CD14-positive monocyte (primary cell): ENCODE results near the gene C5orf34. TPM values are rescaled to one million over a fixed set of nuclear protein-coding genes. Genes with fewer than 3 reads are reported as not detected.

Experiments used
- DNase-seq, 3 donors: peaks; one replicate each; pipeline ENCODE4 v3.0.0-alpha.2; 2011 to 2022
- H2AFZ ChIP-seq: 2 replicates; pipeline ENCODE4 v1.6.0; 2012; ENCODE audit warnings: mild to moderate bottlenecking, low read depth, low read length, inconsistent platforms; ENCODE audit not compliant: insufficient read depth, poor library complexity, severe bottlenecking
- H3K27ac ChIP-seq, 2 donors: 1 replicate in 1 of 2; 2 replicates in 1 of 2; pipeline ENCODE4 v1.5.1; 2012 to 2013; ENCODE audit warnings: low read length in 2 of 2, control low read depth in 1 of 2, inconsistent platforms in 1 of 2, low read depth in 1 of 2, mild to moderate bottlenecking in 1 of 2
- H3K27me3 ChIP-seq, 2 donors: one replicate each; pipeline versions ENCODE4 v1.6.0 to v1.6.1; 2011 to 2013; ENCODE audit warnings: low read length in 2 of 2; ENCODE audit not compliant: control insufficient read depth in 2 of 2, insufficient read depth in 2 of 2
- H3K36me3 ChIP-seq, 2 donors: replicated peaks in 1 of 2; 1 replicate in 1 of 2; 2 replicates in 1 of 2; pipeline versions ENCODE4 v1.5.1 to v1.6.1; 2012 to 2013; ENCODE audit warnings: low read length in 2 of 2, control low read depth in 1 of 2, inconsistent platforms in 1 of 2, mild to moderate bottlenecking in 1 of 2; ENCODE audit not compliant: insufficient read depth in 2 of 2, control insufficient read depth in 1 of 2
- H3K4me1 ChIP-seq, 2 donors: 1 replicate in 1 of 2; 2 replicates in 1 of 2; pipeline versions ENCODE4 v1.5.1 to v1.6.1; 2012 to 2013; ENCODE audit warnings: low read length in 2 of 2, control low read depth in 1 of 2, inconsistent platforms in 1 of 2, mild to moderate bottlenecking in 1 of 2, moderate library complexity in 1 of 2; ENCODE audit not compliant: insufficient read depth in 2 of 2, control insufficient read depth in 1 of 2
- H3K4me2 ChIP-seq: replicated peaks from 2 replicates; pipeline ENCODE3; 2012; ENCODE audit warnings: low read length, moderate library complexity, mild to moderate bottlenecking; ENCODE audit not compliant: poor library complexity, severe bottlenecking; ENCODE audit errors: extremely low read depth
- H3K4me3 ChIP-seq, 3 experiments: fragments of 200-600 bp in 1 of 3; sonication (generic) in 1 of 3; replicated peaks in 1 of 3; 1 replicate in 2 of 3; 2 replicates in 1 of 3; pipeline ENCODE4 v1.5.1; 2011 to 2013; ENCODE audit warnings: low read length in 3 of 3, mild to moderate bottlenecking in 3 of 3, control low read depth in 2 of 3, low read depth in 2 of 3, inconsistent platforms in 1 of 3, moderate library complexity in 1 of 3
- H3K79me2 ChIP-seq: 2 replicates; pipeline ENCODE4 v1.6.0; 2012; ENCODE audit warnings: mild to moderate bottlenecking, control low read depth, inconsistent platforms, low read length, moderate library complexity; ENCODE audit not compliant: insufficient read depth
- H3K9ac ChIP-seq: 2 replicates; pipeline ENCODE4 v1.6.0; 2017; ENCODE audit warnings: low read length, mild to moderate bottlenecking; ENCODE audit not compliant: insufficient read depth, poor library complexity, severe bottlenecking
- H3K9me3 ChIP-seq, 2 donors: replicated peaks in 1 of 2; 1 replicate in 1 of 2; 2 replicates in 1 of 2; pipeline versions ENCODE4 v1.5.1 to v1.6.1; 2012 to 2013; ENCODE audit warnings: low read length in 2 of 2, control low read depth in 1 of 2; ENCODE audit not compliant: control insufficient read depth in 1 of 2, insufficient read depth in 1 of 2
- H4K20me1 ChIP-seq: 2 replicates; pipeline ENCODE4 v1.6.0; 2012; ENCODE audit warnings: mild to moderate bottlenecking, low read length, control low read depth, moderate library complexity; ENCODE audit not compliant: insufficient read depth
- H3K27ac Mint-ChIP-seq, 7 donors: one replicate each; pipeline ENCODE4 v1.8.0; 2020; ENCODE audit warnings: mild to moderate bottlenecking in 7 of 7, mixed read lengths in 7 of 7, moderate library complexity in 6 of 7, inconsistent platforms in 2 of 7
- H3K27me3 Mint-ChIP-seq, 3 donors: one replicate each; pipeline ENCODE4 v1.8.0; 2021 to 2022; ENCODE audit warnings: low read depth in 3 of 3, mild to moderate bottlenecking in 3 of 3, mixed read lengths in 3 of 3, moderate library complexity in 3 of 3, inconsistent platforms in 1 of 3
- H3K36me3 Mint-ChIP-seq, 2 donors: one replicate each; pipeline ENCODE4 v1.8.0; 2020; ENCODE audit warnings: mixed read lengths in 2 of 2, inconsistent platforms in 1 of 2, mild to moderate bottlenecking in 1 of 2
- H3K4me1 Mint-ChIP-seq: one replicate; pipeline ENCODE4 v1.8.0; 2020; ENCODE audit warnings: mild to moderate bottlenecking, mixed read lengths
- H3K4me3 Mint-ChIP-seq, 2 donors: one replicate each; pipeline ENCODE4 v1.8.0; 2020; ENCODE audit warnings: mild to moderate bottlenecking in 2 of 2, mixed read lengths in 2 of 2, moderate library complexity in 1 of 2
- H3K9me3 Mint-ChIP-seq, 7 donors: one replicate each; pipeline ENCODE4 v1.8.0; 2020 to 2022; ENCODE audit warnings: mixed read lengths in 7 of 7, mild to moderate bottlenecking in 6 of 7, moderate library complexity in 6 of 7, inconsistent platforms in 2 of 7
- WGBS: methylation state at CpG from one replicate; pipeline ENCODE4 v1.1.5; 2013; ENCODE audit warnings: missing lambda C conversion rate; ENCODE audit not compliant: insufficient coverage; 5-methylcytosine and 5-hydroxymethylcytosine counted together
- intact Hi-C, 2 donors: fragments of 100-400 bp; cut with micrococcal nuclease; formaldehyde crosslinking; loops; one replicate each; pipeline versions ENCODE4 v1.15.0 to v1.15.1; 2023
- polyA plus RNA-seq, 3 donors: library from polyadenylated mRNA; depleted of rRNA in 1 of 3; unstranded in 2 of 3; stranded (reverse) in 1 of 3; fragments of 300-500 nt in 2 of 3; fragments of >200 nt in 1 of 3; fragmentation: Illumina TruSeq in 2 of 3; gene quantifications; 1 replicate in 2 of 3; 2 replicates in 1 of 3; pipeline ENCODE4 v1.2.3, GENCODE V29; 2012 to 2021
- TF ChIP-seq, protein P1 (sequence below): fragments of 200-600 bp; IDR thresholded peaks from one replicate; pipeline ENCODE4 v1.8.0; 2022; ENCODE audit warnings: antibody characterized with exemption, mild to moderate bottlenecking

The C5orf34 gene
- polyA plus RNA-seq, 3 donors = 0.17 to 0.59 (median 0.29) TPM

GRCh38 chr5:43483298-43484105 lies 31.4 kb downstream of the C5orf34 start, which contains the start of gene TMEM267:
TMEM267 (minus strand) TSS chr5:43483865; CDS start chr5:43453969, 29,896 bp downstream.
- TF ChIP-seq, protein P1, sequence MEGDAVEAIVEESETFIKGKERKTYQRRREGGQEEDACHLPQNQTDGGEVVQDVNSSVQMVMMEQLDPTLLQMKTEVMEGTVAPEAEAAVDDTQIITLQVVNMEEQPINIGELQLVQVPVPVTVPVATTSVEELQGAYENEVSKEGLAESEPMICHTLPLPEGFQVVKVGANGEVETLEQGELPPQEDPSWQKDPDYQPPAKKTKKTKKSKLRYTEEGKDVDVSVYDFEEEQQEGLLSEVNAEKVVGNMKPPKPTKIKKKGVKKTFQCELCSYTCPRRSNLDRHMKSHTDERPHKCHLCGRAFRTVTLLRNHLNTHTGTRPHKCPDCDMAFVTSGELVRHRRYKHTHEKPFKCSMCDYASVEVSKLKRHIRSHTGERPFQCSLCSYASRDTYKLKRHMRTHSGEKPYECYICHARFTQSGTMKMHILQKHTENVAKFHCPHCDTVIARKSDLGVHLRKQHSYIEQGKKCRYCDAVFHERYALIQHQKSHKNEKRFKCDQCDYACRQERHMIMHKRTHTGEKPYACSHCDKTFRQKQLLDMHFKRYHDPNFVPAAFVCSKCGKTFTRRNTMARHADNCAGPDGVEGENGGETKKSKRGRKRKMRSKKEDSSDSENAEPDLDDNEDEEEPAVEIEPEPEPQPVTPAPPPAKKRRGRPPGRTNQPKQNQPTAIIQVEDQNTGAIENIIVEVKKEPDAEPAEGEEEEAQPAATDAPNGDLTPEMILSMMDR = no peak
- Mint-ChIP-seq H3K36me3 (peaks cover 4 to 9% of the 10 kb centered on the region in 2 donors), H3K4me3 (peak within 1 kb of the TSS; percentile 97 to 98), H3K9me3 (peaks cover 0 to 2% (median 0%) of the 10 kb centered on the region in 7 donors), H3K27ac (peak within 1 kb of the TSS; percentile 95 to 100 (median 99)), H3K4me1 (peaks cover 27% of the 10 kb centered on the region), H3K27me3 (peaks cover 0 to 2% (median 0%) of the 10 kb centered on the region in 3 donors)
- H3K4me1 ChIP-seq = peaks cover 17 to 27% of the 10 kb centered on the region in 2 donors
- H3K4me2 ChIP-seq = peak within 1 kb of the TSS; percentile 83
- H3K27me3 ChIP-seq = no peaks in the 10 kb centered on the region
- intact Hi-C loops = loop anchor here (5.0 to 10.0 kb wide), 3 partner anchors 74 to 416 kb away; partner anchors contain the start of genes HMGCS1 (in 1 of the 2) and PAIP1 (in 1 of the 2)
- H3K27ac ChIP-seq = peak within 1 kb of the TSS; percentile 89 to 97
- no peaks in the 10 kb centered on the region for H4K20me1 ChIP-seq
- H3K79me2 ChIP-seq = peaks cover 22% of the 10 kb centered on the region
- DNase-seq = peak; percentile 80 to 87 (median 85)
- peak within 1 kb of the TSS; percentile 92 for H3K9ac ChIP-seq
- H3K4me3 ChIP-seq = peak within 1 kb of the TSS; percentile 57 to 83 (median 62)
- peak within 1 kb of the TSS; percentile 85 for H2AFZ ChIP-seq
- 0% methylated on average over 62 of the region's 62 CpGs for WGBS
- no peaks in the 10 kb centered on the region for H3K9me3 ChIP-seq
- peaks cover 3 to 4% of the 10 kb centered on the region in 2 donors for H3K36me3 ChIP-seq

DNA sequence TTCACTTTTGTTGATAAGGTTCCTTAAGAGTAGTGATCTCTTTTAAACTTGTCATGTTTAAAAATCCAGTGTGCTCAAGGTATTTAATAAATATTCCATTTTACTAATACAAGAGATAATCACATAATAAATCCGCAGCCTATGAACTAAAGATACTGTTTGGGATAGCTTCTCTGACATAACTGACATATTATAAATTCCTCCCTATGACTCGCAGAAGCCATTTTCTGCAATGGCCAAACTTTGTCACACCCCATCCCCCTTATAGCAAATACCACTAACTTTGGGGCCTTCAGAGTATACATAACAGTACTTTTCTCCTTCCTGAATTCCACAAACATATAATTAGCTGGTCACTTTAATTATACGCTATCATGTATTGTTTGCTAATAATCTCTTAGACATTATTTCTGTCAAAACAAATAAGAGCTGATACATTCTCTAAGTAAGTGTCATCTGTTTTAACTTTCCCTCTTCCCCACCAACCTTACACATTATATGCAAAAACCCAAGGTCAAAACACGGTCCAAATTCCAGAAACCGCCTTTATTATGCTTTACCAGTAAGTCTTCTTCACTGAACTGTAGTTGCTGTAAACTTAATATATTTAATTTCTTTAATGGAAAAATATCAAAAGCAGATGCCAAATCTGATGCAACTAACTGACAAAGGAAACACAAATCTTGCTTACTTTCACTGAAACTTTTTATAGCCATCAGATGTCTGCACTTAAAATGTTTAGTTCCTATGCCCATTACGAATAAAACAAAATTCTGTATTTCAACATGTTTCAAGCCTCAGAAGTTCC lies 32.3 kb downstream of the C5orf34 start:
- Histone ChIP-seq H3K27me3 (no peaks in the 10 kb centered on the region), H3K79me2 (peaks cover 22% of the 10 kb centered on the region), H3K4me3 (peak overlapping the region; percentile 57 to 83 (median 62)), H2AFZ (peak overlapping the region; percentile 85), H3K9ac (peak overlapping the region; percentile 92), H3K4me1 (peaks cover 17 to 27% of the 10 kb centered on the region in 2 donors), H3K27ac (peak overlapping the region; percentile 89 to 97), H4K20me1 (no peaks in the 10 kb centered on the region), H3K36me3 (no peaks in the 10 kb centered on the region), H3K4me2 (peak overlapping the region; percentile 83), H3K9me3 (no peaks in the 10 kb centered on the region)
- H3K36me3 Mint-ChIP-seq = peaks cover 3 to 4% of the 10 kb centered on the region in 2 donors
- peaks cover 27% of the 10 kb centered on the region for H3K4me1 Mint-ChIP-seq
- H3K9me3 Mint-ChIP-seq = peaks cover 0 to 2% (median 0%) of the 10 kb centered on the region in 7 donors
- 27% methylated on average over 1 of the region's 6 CpGs for WGBS
- intact Hi-C loops = loop anchor here (5.0 to 10.0 kb wide), 3 partner anchors 75 to 415 kb away; partner anchors contain the start of genes HMGCS1 (in 1 of the 2) and PAIP1 (in 1 of the 2)
- no peak for DNase-seq
- H3K27me3 Mint-ChIP-seq = peaks cover 0 to 2% (median 0%) of the 10 kb centered on the region in 3 donors
- peak overlapping the region; percentile 97 to 98 for H3K4me3 Mint-ChIP-seq
- H3K27ac Mint-ChIP-seq = peak overlapping the region; percentile 95 to 100 (median 99)
- TF ChIP-seq, protein P1 = no peak
